GM12873 (cell line): ENCODE data around the gene PDE6D.

ENCODE experiments used
- CTCF ChIP-seq: IDR thresholded peaks from 2 replicates; pipeline ENCODE4 v1.5.1; 2012; ENCODE audit warnings: low read depth, mild to moderate bottlenecking, moderate library complexity, low read length, control low read depth; ENCODE audit not compliant: insufficient read depth; ENCODE audit errors: missing control alignments

The PDE6D gene

GRCh38 chr2:231764124-231764523 lies 17.0 kb downstream of the PDE6D start:
- TF ChIP-seq CTCF, result no peak

GRCh38 chr2:231761735-231762134 lies 19.3 kb downstream of the PDE6D start:
- no peak for TF ChIP-seq CTCF

- TF ChIP-seq CTCF, result no peak
Observed at GRCh38 chr2:231752061-231752460, 29.0 kb downstream of the PDE6D start.

- TF ChIP-seq CTCF, result no peak
Observed at GRCh38 chr2:231751042-231751815, 29.9 kb downstream of the PDE6D start.

- no peak for TF ChIP-seq CTCF
Observed at GRCh38 chr2:231745303-231746038, 35.6 kb downstream of the PDE6D start.

- no peak for TF ChIP-seq CTCF
Observed at GRCh38 chr2:231743376-231744116, 37.5 kb downstream of the PDE6D start.

- TF ChIP-seq CTCF, result no peak
Observed at GRCh38 chr2:231737761-231738160, 43.3 kb downstream of the PDE6D start.
